Cardiac muscle cell (in vitro differentiated cells and primary cell): Measurements from ENCODE around the gene SFN. TPM values are rescaled to one million over a fixed set of nuclear protein-coding genes. Genes with fewer than 3 reads are reported as not detected.

ENCODE experiments used
- DNase-seq, 2 donors: peaks; one replicate each; pipeline versions ENCODE4 v3.0.0 to v3.0.0-alpha.2; 2010 to 2017; ENCODE audit warnings: low read depth in 1 of 2, low spot score in 1 of 2
- H3K27ac ChIP-seq: fragments of 200-600 bp; sonication (generic); 2 replicates; pipeline ENCODE4 v1.5.1; 2016
- H3K27me3 ChIP-seq: fragments of 200-600 bp; sonication (generic); 2 replicates; pipeline ENCODE4 v1.6.0; 2016; ENCODE audit warnings: control low read depth
- H3K36me3 ChIP-seq: fragments of 200-600 bp; sonication (generic); 2 replicates; pipeline ENCODE4 v1.5.1; 2016; ENCODE audit warnings: control low read depth
- H3K4me1 ChIP-seq: fragments of 200-600 bp; sonication (generic); 2 replicates; pipeline ENCODE4 v1.8.1; 2017; ENCODE audit warnings: low read depth, mild to moderate bottlenecking, mixed run types
- H3K4me3 ChIP-seq: fragments of 200-600 bp; sonication (generic); 2 replicates; pipeline ENCODE4 v1.5.1; 2016; ENCODE audit warnings: mild to moderate bottlenecking
- H3K9me3 ChIP-seq: fragments of 200-600 bp; sonication (generic); 2 replicates; pipeline ENCODE4 v1.5.1; 2017; ENCODE audit warnings: low read depth, mild to moderate bottlenecking, control low read depth
- polyA plus RNA-seq: library from polyadenylated mRNA; unstranded; fragments of >200 nt; fragmentation: Nextera tagmentation; extraction: Ambion mirVana; gene quantifications from 2 replicates; pipeline ENCODE4 v1.2.1, GENCODE V29; 2016
- total RNA-seq: library from RNA; depleted of rRNA; stranded (reverse); fragments of >200 nt; gene quantifications from 2 replicates; pipeline ENCODE4 v1.2.3, GENCODE V29; 2016
- TF ChIP-seq, protein P1 (sequence below): IDR thresholded peaks from 2 replicates; pipeline ENCODE4 v1.5.1; 2012; ENCODE audit warnings: low read depth, mild to moderate bottlenecking, low read length

Gene SFN
- total and polyA plus RNA-seq, 2 experiments from 2014 or later = 0.13 to 0.15 TPM

DNA sequence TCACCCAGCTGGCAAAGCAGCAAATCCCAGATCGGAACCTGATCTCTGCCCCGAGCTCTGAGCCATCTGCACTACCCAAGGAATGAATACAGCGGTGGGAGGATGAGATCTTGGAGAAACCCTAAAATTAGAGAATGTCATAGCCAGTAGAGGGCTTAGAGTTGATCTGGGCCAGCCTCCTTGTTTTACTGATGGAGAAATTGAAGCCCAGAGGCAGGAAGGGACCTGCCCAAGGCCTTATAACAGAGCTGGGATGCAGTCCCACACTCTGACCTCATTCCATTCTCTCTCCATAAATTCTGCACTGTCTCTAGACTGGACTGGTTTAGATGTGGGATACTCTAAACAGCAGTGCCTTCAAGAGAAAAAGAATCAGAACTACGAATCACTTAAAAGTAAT lies 4.8 kb upstream of the SFN start:
- Histone ChIP-seq H3K4me1 (peaks cover 5% of the 10 kb centered on the region), H3K36me3 (peaks cover 6% of the 10 kb centered on the region), H3K27me3 (no peaks in the 10 kb centered on the region), H3K9me3 (no peaks in the 10 kb centered on the region), H3K4me3 (no peak overlapping the region), H3K27ac (no peak overlapping the region)
- TF ChIP-seq, protein P1, sequence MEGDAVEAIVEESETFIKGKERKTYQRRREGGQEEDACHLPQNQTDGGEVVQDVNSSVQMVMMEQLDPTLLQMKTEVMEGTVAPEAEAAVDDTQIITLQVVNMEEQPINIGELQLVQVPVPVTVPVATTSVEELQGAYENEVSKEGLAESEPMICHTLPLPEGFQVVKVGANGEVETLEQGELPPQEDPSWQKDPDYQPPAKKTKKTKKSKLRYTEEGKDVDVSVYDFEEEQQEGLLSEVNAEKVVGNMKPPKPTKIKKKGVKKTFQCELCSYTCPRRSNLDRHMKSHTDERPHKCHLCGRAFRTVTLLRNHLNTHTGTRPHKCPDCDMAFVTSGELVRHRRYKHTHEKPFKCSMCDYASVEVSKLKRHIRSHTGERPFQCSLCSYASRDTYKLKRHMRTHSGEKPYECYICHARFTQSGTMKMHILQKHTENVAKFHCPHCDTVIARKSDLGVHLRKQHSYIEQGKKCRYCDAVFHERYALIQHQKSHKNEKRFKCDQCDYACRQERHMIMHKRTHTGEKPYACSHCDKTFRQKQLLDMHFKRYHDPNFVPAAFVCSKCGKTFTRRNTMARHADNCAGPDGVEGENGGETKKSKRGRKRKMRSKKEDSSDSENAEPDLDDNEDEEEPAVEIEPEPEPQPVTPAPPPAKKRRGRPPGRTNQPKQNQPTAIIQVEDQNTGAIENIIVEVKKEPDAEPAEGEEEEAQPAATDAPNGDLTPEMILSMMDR = no peak
- no peak for DNase-seq

DNA sequence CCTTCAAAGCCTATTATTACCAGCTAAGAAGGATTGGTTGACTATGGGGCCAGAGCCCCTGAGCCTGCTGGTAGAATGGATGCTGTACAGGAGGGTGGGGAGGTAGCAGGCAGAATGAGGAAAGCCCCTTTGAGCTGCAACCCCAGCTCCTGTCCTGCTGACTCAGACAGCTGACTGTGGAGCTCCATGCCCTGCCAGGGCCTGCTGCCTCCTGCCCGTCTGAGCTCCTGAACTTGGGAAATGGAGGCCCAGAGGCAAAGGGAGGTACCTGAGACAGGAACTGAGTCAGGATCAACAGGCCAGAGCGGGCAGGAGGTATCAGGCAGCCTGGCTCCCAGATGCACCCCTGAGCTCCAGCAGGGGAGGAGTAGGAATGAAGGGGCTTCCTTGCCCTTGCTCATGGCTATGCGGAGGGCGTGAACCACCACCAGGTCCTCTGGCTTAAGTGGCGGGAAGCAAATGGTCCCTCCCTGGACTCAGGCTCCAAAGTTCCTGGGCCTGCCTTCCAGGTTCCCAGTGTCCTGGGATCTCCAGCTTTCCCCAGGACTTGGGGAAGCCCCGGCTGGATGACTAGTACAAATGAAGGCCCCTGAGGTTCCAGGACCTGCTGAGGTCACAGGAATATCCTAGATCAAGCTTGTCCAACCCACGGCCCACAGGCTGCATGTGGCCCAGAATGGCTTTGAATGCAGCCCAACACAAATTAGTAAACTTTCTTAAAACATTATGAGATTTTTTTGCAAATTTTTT lies 3.9 kb upstream of the SFN start:
- no peaks in the 10 kb centered on the region for H3K36me3 ChIP-seq
- TF ChIP-seq, protein P1 = no peak
- H3K27me3 ChIP-seq = no peaks in the 10 kb centered on the region
- no peak for DNase-seq
- H3K9me3 ChIP-seq = no peaks in the 10 kb centered on the region
- peaks cover 5% of the 10 kb centered on the region for H3K4me1 ChIP-seq
- no peak overlapping the region for H3K27ac ChIP-seq
- no peak overlapping the region for H3K4me3 ChIP-seq

DNA sequence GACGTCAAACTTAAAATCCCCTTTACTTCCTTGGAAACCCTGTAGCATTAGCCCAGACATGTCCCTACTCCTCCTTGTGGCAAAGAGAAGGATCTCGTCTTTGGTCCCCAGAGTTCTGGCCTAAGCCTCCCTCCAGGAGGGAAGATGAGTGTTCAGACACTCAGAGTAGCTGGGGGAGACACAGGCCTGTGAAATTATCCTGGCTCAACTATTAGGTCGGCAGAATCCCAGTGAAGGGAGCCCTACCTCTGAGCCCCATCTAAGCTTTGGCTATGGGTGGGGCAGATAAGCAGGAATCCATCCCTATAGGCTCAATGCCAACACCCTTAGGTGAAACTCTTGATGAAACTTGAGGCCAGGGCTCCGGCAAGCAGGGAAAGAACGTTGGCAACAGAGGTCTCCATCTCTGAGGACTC lies 1.7 kb upstream of the SFN start:
- H3K36me3 ChIP-seq = no peaks in the 10 kb centered on the region
- H3K4me1 ChIP-seq = no peaks in the 10 kb centered on the region
- DNase-seq = no peak
- no peaks in the 10 kb centered on the region for H3K9me3 ChIP-seq
- TF ChIP-seq, protein P1 = peak; percentile 18
- no peak overlapping the region for H3K4me3 ChIP-seq
- H3K27ac ChIP-seq = no peak overlapping the region
- H3K27me3 ChIP-seq = no peaks in the 10 kb centered on the region

DNA sequence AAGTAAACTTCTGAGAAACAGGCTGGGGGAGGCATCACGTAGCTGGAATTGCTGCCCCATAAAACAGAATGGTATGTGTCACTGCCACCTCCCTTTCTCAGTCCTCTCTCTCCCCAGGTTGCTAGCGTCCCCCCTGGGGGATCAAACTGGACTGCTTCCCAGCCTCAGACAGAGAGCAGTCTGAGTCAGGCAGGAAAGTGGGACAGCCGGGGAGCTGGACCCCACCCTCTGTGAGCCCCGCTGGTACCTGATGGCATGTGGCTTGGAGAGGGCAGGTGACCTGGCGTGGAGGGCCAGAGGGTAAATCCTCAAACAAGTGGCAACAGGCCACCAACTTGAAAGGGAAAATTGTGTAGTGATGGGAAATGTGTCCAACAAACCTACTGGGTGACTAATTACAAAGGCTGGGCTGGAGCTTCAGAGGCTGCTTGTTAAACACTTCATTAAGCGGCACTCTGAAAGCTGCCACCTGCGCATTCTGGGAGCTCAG lies 1.0 kb upstream of the SFN start:
- no peaks in the 10 kb centered on the region for H3K9me3 ChIP-seq
- DNase-seq = no peak
- no peak overlapping the region for H3K27ac ChIP-seq
- H3K4me3 ChIP-seq = no peak overlapping the region
- no peaks in the 10 kb centered on the region for H3K4me1 ChIP-seq
- TF ChIP-seq, protein P1 = no peak
- no peaks in the 10 kb centered on the region for H3K27me3 ChIP-seq
- no peaks in the 10 kb centered on the region for H3K36me3 ChIP-seq

DNA sequence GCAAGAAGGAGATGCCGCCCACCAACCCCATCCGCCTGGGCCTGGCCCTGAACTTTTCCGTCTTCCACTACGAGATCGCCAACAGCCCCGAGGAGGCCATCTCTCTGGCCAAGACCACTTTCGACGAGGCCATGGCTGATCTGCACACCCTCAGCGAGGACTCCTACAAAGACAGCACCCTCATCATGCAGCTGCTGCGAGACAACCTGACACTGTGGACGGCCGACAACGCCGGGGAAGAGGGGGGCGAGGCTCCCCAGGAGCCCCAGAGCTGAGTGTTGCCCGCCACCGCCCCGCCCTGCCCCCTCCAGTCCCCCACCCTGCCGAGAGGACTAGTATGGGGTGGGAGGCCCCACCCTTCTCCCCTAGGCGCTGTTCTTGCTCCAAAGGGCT lies 732 bp downstream of the SFN start:
- TF ChIP-seq, protein P1 = no peak
- DNase-seq = no peak
- Histone ChIP-seq H3K36me3 (no peaks in the 10 kb centered on the region), H3K4me3 (no peak overlapping the region), H3K27ac (no peak overlapping the region), H3K4me1 (no peaks in the 10 kb centered on the region), H3K9me3 (no peaks in the 10 kb centered on the region), H3K27me3 (no peaks in the 10 kb centered on the region)
